CD14-positive monocyte (primary cell): ENCODE results near the gene RCN2. TPM values are rescaled to one million over a fixed set of nuclear protein-coding genes. Genes with fewer than 3 reads are reported as not detected.

Source experiments
- DNase-seq, 3 donors: peaks; one replicate each; pipeline ENCODE4 v3.0.0-alpha.2; 2011 to 2022
- H2AFZ ChIP-seq: 2 replicates; pipeline ENCODE4 v1.6.0; 2012; ENCODE audit warnings: mild to moderate bottlenecking, low read depth, low read length, inconsistent platforms; ENCODE audit not compliant: insufficient read depth, poor library complexity, severe bottlenecking
- H3K27ac ChIP-seq, 2 donors: 1 replicate in 1 of 2; 2 replicates in 1 of 2; pipeline ENCODE4 v1.5.1; 2012 to 2013; ENCODE audit warnings: low read length in 2 of 2, control low read depth in 1 of 2, inconsistent platforms in 1 of 2, low read depth in 1 of 2, mild to moderate bottlenecking in 1 of 2
- H3K27me3 ChIP-seq, 2 donors: one replicate each; pipeline versions ENCODE4 v1.6.0 to v1.6.1; 2011 to 2013; ENCODE audit warnings: low read length in 2 of 2; ENCODE audit not compliant: control insufficient read depth in 2 of 2, insufficient read depth in 2 of 2
- H3K36me3 ChIP-seq, 2 donors: replicated peaks in 1 of 2; 1 replicate in 1 of 2; 2 replicates in 1 of 2; pipeline versions ENCODE4 v1.5.1 to v1.6.1; 2012 to 2013; ENCODE audit warnings: low read length in 2 of 2, control low read depth in 1 of 2, inconsistent platforms in 1 of 2, mild to moderate bottlenecking in 1 of 2; ENCODE audit not compliant: insufficient read depth in 2 of 2, control insufficient read depth in 1 of 2
- H3K4me1 ChIP-seq, 2 donors: 1 replicate in 1 of 2; 2 replicates in 1 of 2; pipeline versions ENCODE4 v1.5.1 to v1.6.1; 2012 to 2013; ENCODE audit warnings: low read length in 2 of 2, control low read depth in 1 of 2, inconsistent platforms in 1 of 2, mild to moderate bottlenecking in 1 of 2, moderate library complexity in 1 of 2; ENCODE audit not compliant: insufficient read depth in 2 of 2, control insufficient read depth in 1 of 2
- H3K4me2 ChIP-seq: replicated peaks from 2 replicates; pipeline ENCODE3; 2012; ENCODE audit warnings: low read length, moderate library complexity, mild to moderate bottlenecking; ENCODE audit not compliant: poor library complexity, severe bottlenecking; ENCODE audit errors: extremely low read depth
- H3K4me3 ChIP-seq, 3 experiments: fragments of 200-600 bp in 1 of 3; sonication (generic) in 1 of 3; replicated peaks in 1 of 3; 1 replicate in 2 of 3; 2 replicates in 1 of 3; pipeline ENCODE4 v1.5.1; 2011 to 2013; ENCODE audit warnings: low read length in 3 of 3, mild to moderate bottlenecking in 3 of 3, control low read depth in 2 of 3, low read depth in 2 of 3, inconsistent platforms in 1 of 3, moderate library complexity in 1 of 3
- H3K79me2 ChIP-seq: 2 replicates; pipeline ENCODE4 v1.6.0; 2012; ENCODE audit warnings: mild to moderate bottlenecking, control low read depth, inconsistent platforms, low read length, moderate library complexity; ENCODE audit not compliant: insufficient read depth
- H3K9ac ChIP-seq: 2 replicates; pipeline ENCODE4 v1.6.0; 2017; ENCODE audit warnings: low read length, mild to moderate bottlenecking; ENCODE audit not compliant: insufficient read depth, poor library complexity, severe bottlenecking
- H3K9me3 ChIP-seq, 2 donors: replicated peaks in 1 of 2; 1 replicate in 1 of 2; 2 replicates in 1 of 2; pipeline versions ENCODE4 v1.5.1 to v1.6.1; 2012 to 2013; ENCODE audit warnings: low read length in 2 of 2, control low read depth in 1 of 2; ENCODE audit not compliant: control insufficient read depth in 1 of 2, insufficient read depth in 1 of 2
- H4K20me1 ChIP-seq: 2 replicates; pipeline ENCODE4 v1.6.0; 2012; ENCODE audit warnings: mild to moderate bottlenecking, low read length, control low read depth, moderate library complexity; ENCODE audit not compliant: insufficient read depth
- H3K27ac Mint-ChIP-seq, 7 donors: one replicate each; pipeline ENCODE4 v1.8.0; 2020; ENCODE audit warnings: mild to moderate bottlenecking in 7 of 7, mixed read lengths in 7 of 7, moderate library complexity in 6 of 7, inconsistent platforms in 2 of 7
- H3K27me3 Mint-ChIP-seq, 3 donors: one replicate each; pipeline ENCODE4 v1.8.0; 2021 to 2022; ENCODE audit warnings: low read depth in 3 of 3, mild to moderate bottlenecking in 3 of 3, mixed read lengths in 3 of 3, moderate library complexity in 3 of 3, inconsistent platforms in 1 of 3
- H3K36me3 Mint-ChIP-seq, 2 donors: one replicate each; pipeline ENCODE4 v1.8.0; 2020; ENCODE audit warnings: mixed read lengths in 2 of 2, inconsistent platforms in 1 of 2, mild to moderate bottlenecking in 1 of 2
- H3K4me1 Mint-ChIP-seq: one replicate; pipeline ENCODE4 v1.8.0; 2020; ENCODE audit warnings: mild to moderate bottlenecking, mixed read lengths
- H3K4me3 Mint-ChIP-seq, 2 donors: one replicate each; pipeline ENCODE4 v1.8.0; 2020; ENCODE audit warnings: mild to moderate bottlenecking in 2 of 2, mixed read lengths in 2 of 2, moderate library complexity in 1 of 2
- H3K9me3 Mint-ChIP-seq, 7 donors: one replicate each; pipeline ENCODE4 v1.8.0; 2020 to 2022; ENCODE audit warnings: mixed read lengths in 7 of 7, mild to moderate bottlenecking in 6 of 7, moderate library complexity in 6 of 7, inconsistent platforms in 2 of 7
- WGBS: methylation state at CpG from one replicate; pipeline ENCODE4 v1.1.5; 2013; ENCODE audit warnings: missing lambda C conversion rate; ENCODE audit not compliant: insufficient coverage; 5-methylcytosine and 5-hydroxymethylcytosine counted together
- intact Hi-C, 2 donors: fragments of 100-400 bp; cut with micrococcal nuclease; formaldehyde crosslinking; loops; one replicate each; pipeline versions ENCODE4 v1.15.0 to v1.15.1; 2023
- polyA plus RNA-seq, 3 donors: library from polyadenylated mRNA; depleted of rRNA in 1 of 3; unstranded in 2 of 3; stranded (reverse) in 1 of 3; fragments of 300-500 nt in 2 of 3; fragments of >200 nt in 1 of 3; fragmentation: Illumina TruSeq in 2 of 3; gene quantifications; 1 replicate in 2 of 3; 2 replicates in 1 of 3; pipeline ENCODE4 v1.2.3, GENCODE V29; 2012 to 2021
- TF ChIP-seq, protein P1 (sequence below): fragments of 200-600 bp; IDR thresholded peaks from one replicate; pipeline ENCODE4 v1.8.0; 2022; ENCODE audit warnings: antibody characterized with exemption, mild to moderate bottlenecking

RCN2 gene
- polyA plus RNA-seq, 3 donors: 7.1 to 16.4 (median 13.2) TPM

DNA sequence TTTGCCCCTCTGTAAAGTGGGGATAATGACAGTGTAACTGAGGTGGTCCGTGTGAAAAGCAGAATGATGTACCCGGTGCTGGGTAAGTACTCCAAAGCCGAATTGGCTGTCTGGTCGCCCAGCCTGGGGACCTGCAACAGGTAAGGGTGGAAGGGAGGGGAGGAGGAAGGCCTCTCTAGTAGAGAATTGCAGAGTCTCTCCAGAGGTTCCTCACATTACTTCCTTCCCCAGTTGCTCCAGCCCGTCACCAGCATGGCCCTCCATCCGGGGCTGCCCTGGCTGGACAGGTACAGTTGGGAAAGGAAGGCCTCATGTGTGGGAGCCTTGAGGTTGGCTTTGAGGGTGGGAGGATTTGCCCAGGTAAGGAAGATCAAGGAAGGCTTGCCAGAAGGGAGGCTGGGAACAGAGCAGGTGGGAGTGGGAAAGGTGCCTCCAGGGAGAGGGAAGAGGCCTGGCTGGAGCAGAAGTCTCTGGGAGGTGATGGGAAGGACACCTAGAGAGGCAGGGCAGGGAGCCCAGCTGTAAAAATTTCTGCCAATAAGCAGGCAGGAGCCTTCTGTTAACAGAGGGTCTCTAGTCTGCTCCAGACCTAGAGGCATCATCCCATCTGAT, 61.7 kb downstream of the RCN2 start:
- peaks cover 29% of the 10 kb centered on the region for H4K20me1 ChIP-seq
- no peaks in the 10 kb centered on the region for H3K9me3 ChIP-seq
- TF ChIP-seq, protein P1, sequence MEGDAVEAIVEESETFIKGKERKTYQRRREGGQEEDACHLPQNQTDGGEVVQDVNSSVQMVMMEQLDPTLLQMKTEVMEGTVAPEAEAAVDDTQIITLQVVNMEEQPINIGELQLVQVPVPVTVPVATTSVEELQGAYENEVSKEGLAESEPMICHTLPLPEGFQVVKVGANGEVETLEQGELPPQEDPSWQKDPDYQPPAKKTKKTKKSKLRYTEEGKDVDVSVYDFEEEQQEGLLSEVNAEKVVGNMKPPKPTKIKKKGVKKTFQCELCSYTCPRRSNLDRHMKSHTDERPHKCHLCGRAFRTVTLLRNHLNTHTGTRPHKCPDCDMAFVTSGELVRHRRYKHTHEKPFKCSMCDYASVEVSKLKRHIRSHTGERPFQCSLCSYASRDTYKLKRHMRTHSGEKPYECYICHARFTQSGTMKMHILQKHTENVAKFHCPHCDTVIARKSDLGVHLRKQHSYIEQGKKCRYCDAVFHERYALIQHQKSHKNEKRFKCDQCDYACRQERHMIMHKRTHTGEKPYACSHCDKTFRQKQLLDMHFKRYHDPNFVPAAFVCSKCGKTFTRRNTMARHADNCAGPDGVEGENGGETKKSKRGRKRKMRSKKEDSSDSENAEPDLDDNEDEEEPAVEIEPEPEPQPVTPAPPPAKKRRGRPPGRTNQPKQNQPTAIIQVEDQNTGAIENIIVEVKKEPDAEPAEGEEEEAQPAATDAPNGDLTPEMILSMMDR: no peak
- Mint-ChIP-seq H3K9me3 (peaks cover 0 to 2% (median 0%) of the 10 kb centered on the region in 7 donors), H3K27me3 (peaks cover 0 to 7% (median 0%) of the 10 kb centered on the region in 3 donors), H3K4me3 (peak overlapping the region; percentile 74 to 82), H3K36me3 (peaks cover 6 to 14% of the 10 kb centered on the region in 2 donors), H3K27ac (peak overlapping the region; percentile 88 to 99 (median 95)), H3K4me1 (peaks cover 93% of the 10 kb centered on the region)
- intact Hi-C loops: loop anchor here in 1 of 2 donors (10.0 kb wide), 1 partner anchor 72 kb away; no protein-coding TSS in a partner anchor
- H3K27me3 ChIP-seq: no peaks in the 10 kb centered on the region
- H3K27ac ChIP-seq: peak overlapping the region; percentile 55 to 91
- H3K4me2 ChIP-seq: peak overlapping the region; percentile 84
- no peak overlapping the region for H2AFZ ChIP-seq
- DNase-seq: no peak
- peak overlapping the region; percentile 4 for H3K9ac ChIP-seq
- H3K4me3 ChIP-seq: peak overlapping the region in 1 of 3 experiments; percentile 94
- peaks cover 0 to 3% of the 10 kb centered on the region in 2 donors for H3K36me3 ChIP-seq
- peaks cover 65% of the 10 kb centered on the region for H3K79me2 ChIP-seq
- 58% methylated on average over 2 of the region's 6 CpGs for WGBS
- peaks cover 96 to 99% of the 10 kb centered on the region in 2 donors for H3K4me1 ChIP-seq

DNA sequence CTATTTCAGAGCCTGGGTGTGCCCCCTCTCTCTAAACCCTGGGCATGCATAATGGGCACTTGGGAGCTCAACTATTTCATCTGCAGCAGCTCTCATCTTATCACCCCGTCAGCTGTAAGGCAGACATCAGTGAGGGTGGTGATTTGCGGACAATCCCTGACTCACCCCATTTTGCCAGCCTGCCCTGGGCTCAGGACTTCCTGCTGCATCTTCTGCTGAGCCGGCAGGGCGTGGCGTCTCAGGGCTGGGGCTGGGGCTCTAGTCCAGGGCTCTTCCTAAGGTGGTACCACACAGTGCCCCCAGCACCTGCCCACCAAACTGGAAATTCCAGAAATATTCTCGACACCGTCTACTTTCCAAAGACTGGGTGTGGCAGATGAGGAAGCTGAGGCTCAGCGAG, 62.5 kb downstream of the RCN2 start:
- H3K4me1 Mint-ChIP-seq: peaks cover 93% of the 10 kb centered on the region
- H3K9me3 Mint-ChIP-seq: peaks cover 0 to 2% (median 0%) of the 10 kb centered on the region in 7 donors
- peak overlapping the region; percentile 88 to 99 (median 95) for H3K27ac Mint-ChIP-seq
- intact Hi-C loops: loop anchor here in 1 of 2 donors (10.0 kb wide), 1 partner anchor 71 kb away; no protein-coding TSS in a partner anchor
- H3K36me3 Mint-ChIP-seq: peaks cover 13 to 21% of the 10 kb centered on the region in 2 donors
- peaks cover 3 to 7% of the 10 kb centered on the region in 2 donors for H3K36me3 ChIP-seq
- TF ChIP-seq, protein P1: no peak
- WGBS: 6% methylated on average over 7 of the region's 8 CpGs
- peak overlapping the region; percentile 55 to 91 for H3K27ac ChIP-seq
- peaks cover 37% of the 10 kb centered on the region for H4K20me1 ChIP-seq
- DNase-seq: peak; percentile 76 to 86 (median 84)
- peak overlapping the region; percentile 85 for H2AFZ ChIP-seq
- H3K27me3 ChIP-seq: no peaks in the 10 kb centered on the region
- peak overlapping the region in 1 of 3 experiments; percentile 94 for H3K4me3 ChIP-seq
- H3K4me1 ChIP-seq: peaks cover 96 to 99% of the 10 kb centered on the region in 2 donors
- H3K79me2 ChIP-seq: peaks cover 73% of the 10 kb centered on the region
- peaks cover 0 to 7% (median 0%) of the 10 kb centered on the region in 3 donors for H3K27me3 Mint-ChIP-seq
- H3K9ac ChIP-seq: peak overlapping the region; percentile 68
- peak overlapping the region; percentile 49 to 53 for H3K4me3 Mint-ChIP-seq
- peak overlapping the region; percentile 84 for H3K4me2 ChIP-seq
- H3K9me3 ChIP-seq: no peaks in the 10 kb centered on the region
